ENCODE data around the gene CDX4. TPM values are rescaled to one million over a fixed set of nuclear protein-coding genes. Genes with fewer than 3 reads are reported as not detected.
"Not testable (repeated sequence)": the region's sequence is repeated elsewhere in the genome, so short reads cannot be mapped to it uniquely, and the experiment has no call there.

CDX4 gene
- total RNA-seq, 1 donor from 2014 or later, result not detected

DNA sequence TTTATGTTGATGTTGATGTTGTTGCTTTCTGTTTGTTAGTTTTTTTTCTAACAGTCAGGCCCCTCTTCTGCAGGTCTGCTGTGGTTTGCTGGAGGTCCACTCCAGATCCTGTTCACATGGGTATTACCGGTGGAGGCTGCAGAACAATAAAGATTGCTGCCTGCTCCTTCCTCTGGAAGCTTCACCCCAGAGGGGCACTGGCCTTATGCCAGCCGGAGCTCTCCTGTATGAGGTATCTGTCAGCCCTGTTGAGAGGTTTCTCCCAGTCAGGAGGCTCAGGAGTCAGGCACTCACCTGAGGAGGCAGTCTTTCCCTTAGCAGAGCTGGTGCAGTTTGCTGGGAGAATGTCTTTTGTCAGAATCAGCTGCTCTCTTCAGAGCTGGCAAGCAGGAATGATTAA is 34.7 kb downstream of the CDX4 start:
- H3K36me3 ChIP-seq (ENCODE audit: control insufficient read depth, insufficient read depth, low read length), result no peaks in the 10 kb centered on the region
- H3K4me3 ChIP-seq (ENCODE audit: low read depth, low read length), result no peak overlapping the region
- H3K27me3 ChIP-seq (ENCODE audit: control insufficient read depth, insufficient read depth, low read length), result no peaks in the 10 kb centered on the region
- no peak for TF ChIP-seq CTCF (IDR thresholded peaks at IDR 0.05; ENCODE audit: insufficient read depth, low read length, severe bottlenecking)
- FAIRE-seq (no peak), DNase-seq (ENCODE audit: low read depth) (no peak)

DNA sequence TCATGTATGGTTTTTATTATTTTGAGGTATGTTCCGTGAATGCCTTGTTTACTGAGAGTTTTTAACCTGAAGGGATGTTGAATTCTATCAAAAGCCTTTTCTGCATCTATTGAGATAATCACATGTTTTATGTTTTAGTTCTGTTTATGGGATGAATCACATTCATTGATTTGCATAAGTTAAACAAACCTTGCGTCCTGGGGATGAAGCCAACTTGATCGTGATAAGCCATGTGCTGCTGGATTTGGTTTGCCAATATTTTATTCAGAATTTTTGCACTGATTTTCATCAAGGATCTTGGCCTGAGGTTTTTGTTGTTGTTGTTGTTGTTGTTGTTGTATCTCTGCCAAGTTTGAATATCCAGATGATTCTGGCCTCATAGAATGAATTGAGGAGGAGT is 43.8 kb downstream of the CDX4 start:
- Histone ChIP-seq H3K36me3 (ENCODE audit: control insufficient read depth, insufficient read depth, low read length) (no peaks in the 10 kb centered on the region), H3K4me3 (ENCODE audit: low read depth, low read length) (no peak overlapping the region), H3K27me3 (ENCODE audit: control insufficient read depth, insufficient read depth, low read length) (no peaks in the 10 kb centered on the region)
- FAIRE-seq (no peak), DNase-seq (ENCODE audit: low read depth) (no peak)
- no peak for TF ChIP-seq CTCF (IDR thresholded peaks at IDR 0.05; ENCODE audit: insufficient read depth, low read length, severe bottlenecking)

- not testable (repeated sequence) for FAIRE-seq; DNase-seq (ENCODE audit: low read depth); H3K27me3 ChIP-seq (ENCODE audit: control insufficient read depth, insufficient read depth, low read length); H3K36me3 ChIP-seq (ENCODE audit: control insufficient read depth, insufficient read depth, low read length); H3K4me3 ChIP-seq (ENCODE audit: low read depth, low read length)
Observed at GRCh38 chrX:73492178-73492577, 45.3 kb downstream of the CDX4 start.

Other genes with a start within 250 kb of the CDX4 start
- 0.26 and 0.38 TPM in 2 replicates for gene NAP1L2, start 232.2 kb upstream of the CDX4 start, total RNA-seq
- 2.7 and 2.9 TPM in 2 replicates for gene CHIC1, start 116.1 kb downstream of the CDX4 start, total RNA-seq